8988T (cell line): ENCODE results near the gene PGR.
"Not testable (repeated sequence)": the region's sequence is repeated elsewhere in the genome, so short reads cannot be mapped to it uniquely, and the experiment has no call there.

Experiments
- DNase-seq: peaks from one replicate; pipeline ENCODE4 v3.0.0; 2011

Gene PGR

DNA sequence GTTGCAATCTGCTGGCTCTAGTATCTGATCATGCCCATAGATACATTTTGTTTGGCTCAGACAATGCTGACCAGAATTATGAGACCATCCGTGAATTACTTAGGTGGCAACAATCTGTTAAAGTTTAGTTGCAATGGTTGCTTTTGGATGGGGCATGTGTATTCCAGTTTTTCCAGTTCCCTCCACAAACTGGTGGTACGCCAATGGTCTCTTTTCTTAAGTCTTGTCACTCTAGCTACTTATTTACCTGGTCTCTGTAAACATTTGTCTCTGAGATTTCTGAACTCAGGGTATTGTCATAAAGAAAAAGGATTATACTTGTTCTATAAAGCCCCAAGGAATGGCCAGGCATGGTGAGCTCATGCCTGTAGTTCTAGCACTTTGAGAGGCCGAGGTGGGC, 65.9 kb downstream of the PGR start:
- no peak for DNase-seq

DNA sequence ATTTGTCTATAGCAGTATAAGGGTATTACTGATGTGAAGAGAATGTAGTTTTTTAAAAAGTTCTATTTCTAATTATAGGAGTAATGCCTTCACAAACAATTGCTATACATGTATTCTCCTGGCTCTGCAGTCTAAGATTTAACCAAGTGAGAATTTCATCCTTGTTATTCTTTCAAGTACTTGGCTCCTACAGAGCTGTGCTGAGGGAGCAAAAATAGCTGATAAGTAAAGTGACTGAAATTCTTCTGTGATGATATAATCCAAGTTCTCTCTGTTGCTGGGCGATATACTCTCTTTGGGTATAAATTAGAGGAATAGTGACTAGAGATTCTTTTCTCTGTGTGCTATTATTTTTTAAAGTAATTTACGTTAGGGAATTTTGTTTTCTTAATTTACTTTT, 68.0 kb downstream of the PGR start:
- DNase-seq, result no peak

DNA sequence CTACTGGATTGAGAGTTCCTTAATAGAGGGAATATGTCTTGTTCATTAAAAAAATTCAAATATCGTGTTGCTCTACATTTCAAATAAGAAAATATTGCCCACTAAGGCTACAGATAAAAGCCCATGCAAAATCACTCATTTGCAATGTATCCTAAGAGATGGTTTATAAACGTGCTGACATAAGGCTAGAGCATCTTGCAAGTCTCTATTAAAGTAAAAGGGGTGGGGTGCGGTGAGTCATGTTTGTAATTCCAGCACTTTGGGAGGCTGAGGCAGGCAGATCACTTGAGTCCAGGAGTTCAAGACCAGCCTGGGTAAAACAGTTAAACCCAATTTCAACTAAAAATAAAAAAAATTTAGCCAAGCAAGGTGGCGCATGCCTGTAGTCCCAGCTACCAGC, 70.3 kb downstream of the PGR start:
- no peak for DNase-seq

DNA sequence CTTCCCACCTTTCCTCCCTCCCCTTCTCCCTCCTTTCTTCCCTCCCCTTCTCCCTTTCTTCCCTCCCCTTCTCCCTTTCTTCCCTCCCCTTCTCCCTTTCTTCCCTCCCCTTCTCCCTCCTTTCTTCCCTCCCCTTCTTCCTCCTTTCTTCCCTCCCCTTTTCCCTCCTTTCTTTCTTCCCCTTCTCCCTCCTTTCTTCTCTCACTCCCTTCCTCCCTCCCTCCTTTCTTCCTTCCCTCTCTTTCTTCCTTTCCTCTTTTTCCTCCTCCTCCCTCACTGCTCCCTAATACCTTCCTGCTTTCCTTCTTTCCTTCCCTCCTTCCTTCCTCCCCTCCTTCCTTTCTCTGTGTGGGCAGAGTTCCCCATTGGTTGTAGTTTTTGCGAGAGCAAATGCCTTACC, 76.1 kb downstream of the PGR start:
- DNase-seq, result no peak

DNA sequence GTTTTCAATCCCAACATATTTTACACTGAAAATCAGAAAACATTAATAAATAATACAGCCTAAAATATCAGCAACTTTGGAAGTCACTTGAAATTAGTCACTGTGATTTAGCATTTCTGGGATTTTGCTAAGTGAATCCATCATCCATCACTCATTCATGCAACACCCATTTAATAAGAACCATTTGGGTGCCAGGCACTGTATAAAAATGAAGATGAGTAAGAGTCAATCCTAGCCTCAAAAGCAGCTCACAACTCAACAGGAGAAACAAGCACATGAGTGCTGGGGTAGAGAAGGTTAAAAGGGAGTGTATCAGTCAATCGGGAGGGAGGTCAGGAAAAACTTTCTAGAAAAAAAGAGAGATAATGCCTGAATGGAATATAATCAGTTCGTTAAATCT, 77.9 kb downstream of the PGR start:
- DNase-seq, result no peak

DNA sequence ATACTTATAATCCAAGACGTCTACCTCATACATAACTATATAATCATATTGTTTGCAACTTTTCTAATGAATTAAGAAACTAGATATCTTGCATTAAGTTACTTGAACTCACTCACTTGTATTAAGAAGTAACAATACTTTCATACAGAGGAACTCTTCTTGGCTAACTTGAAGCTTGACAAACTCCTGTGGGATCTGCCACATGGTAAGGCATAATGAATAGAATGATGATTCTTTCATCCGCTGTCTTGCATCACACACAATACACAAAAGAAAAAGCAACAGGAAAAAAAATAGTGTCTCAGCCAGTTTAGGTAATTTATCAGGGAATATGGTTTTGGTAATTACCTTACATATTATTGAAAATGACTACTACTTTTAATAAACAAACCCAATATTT, 79.8 kb downstream of the PGR start:
- DNase-seq, result no peak

DNA sequence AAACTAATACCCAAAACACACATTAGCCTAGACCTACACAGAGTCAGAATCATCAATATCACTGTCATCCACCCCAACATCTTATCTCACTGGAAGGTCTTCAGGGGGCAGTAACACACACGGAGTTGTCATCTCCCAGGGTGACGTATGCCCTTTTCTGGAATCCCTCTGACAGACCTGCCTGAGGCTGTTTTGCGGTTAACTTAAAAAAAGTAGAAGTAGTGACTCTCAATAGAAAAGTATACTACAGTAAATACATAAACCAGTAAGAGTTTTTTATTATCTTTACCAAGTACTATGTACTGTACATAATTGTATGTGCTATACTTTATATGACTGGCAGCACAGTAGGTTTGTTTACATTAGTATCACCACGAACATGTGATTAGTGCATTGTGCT, 80.5 kb downstream of the PGR start:
- no peak for DNase-seq

DNA sequence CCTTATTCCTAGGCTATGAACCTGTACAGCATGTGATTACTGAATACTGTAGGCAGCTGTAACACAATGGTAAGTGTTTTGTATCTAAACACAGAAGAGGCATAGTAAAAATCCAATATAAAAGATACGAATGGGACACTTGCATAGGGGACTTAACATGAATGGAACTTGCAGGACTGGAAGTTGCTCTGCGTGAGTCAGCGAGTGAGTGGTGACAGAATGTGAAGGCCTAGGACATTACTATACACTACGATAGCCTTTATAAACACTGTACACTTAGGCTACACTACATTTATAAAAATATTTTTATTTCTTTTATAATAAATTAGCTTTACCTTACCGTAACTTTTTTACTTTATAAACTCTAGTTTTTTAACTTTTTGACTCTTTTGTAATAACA, 81.1 kb downstream of the PGR start:
- DNase-seq, result no peak

DNA sequence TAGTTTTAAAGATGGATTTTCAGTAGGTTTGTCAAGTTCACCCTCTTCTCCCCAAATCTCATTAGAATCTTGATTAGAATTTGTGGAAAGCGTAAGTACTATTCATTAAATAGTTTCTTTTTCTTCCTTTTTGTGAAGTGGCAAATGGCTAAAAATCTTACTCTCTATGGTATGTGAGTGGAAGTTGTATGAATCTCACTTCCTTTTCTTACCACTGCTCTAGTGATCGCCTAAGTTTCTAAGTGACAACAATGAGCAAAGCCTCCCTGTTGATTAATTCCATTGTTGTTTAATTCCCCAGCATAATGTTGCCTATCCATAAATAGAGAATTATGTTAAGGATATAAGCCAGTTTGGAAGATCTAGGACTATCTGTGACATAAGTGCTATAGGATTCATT, 82.7 kb downstream of the PGR start:
- DNase-seq, result no peak

DNA sequence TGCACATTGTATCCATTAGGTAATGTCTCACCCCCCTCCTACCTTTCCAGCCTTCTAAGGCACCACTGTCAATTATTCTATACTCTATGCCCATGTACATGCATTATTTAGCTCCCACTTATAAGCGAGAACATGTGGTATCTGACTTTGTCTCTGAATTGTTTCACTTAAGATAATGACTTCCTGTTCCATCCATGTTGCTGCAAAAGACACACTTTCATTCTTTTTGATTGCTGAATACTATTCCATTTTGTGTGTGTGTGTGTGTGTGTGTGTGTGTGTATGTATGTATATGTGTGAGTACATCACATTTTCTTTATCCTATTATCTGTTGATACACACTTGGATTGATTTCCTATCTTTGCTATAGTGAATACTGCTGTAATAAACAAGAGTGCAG, 84.2 kb downstream of the PGR start:
- DNase-seq, result no peak

DNA sequence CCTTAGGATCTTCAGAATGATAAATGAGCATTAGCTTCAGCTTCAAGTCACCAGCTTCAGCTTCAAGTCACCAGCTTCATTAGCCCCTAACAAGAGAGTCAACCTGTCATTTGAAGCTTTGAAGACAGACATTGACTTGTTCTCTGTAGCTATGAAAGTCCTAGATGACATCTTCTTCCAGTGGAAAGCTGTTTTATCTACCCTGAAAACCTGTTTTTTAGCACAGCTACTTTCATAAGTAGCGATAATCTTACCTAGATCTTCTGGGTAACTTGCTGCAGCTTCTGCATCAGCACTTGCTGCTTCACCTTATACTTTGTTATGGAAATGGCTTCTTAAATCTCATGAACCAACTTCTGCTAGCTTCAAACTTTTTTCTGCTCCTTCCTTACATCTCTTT, 85.7 kb downstream of the PGR start:
- no peak for DNase-seq

DNA sequence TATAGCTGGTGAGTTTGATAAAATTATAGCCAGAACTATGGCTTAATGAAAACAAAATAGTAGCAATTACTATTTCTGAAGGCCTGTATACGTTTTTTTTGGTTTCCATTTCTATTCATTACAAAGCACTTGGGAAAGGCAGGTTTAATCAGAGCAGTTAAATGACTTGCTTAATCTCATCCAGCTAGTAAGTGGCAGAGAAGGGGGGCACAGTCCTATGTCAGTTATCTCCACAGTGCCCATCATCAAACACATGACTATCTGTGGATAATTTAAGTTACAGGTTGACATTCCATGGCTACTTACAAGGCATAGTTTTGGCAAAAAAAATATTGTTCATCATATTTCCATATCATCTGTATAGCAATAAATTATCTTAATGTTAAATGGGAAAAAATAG, 93.7 kb downstream of the PGR start:
- no peak for DNase-seq

DNA sequence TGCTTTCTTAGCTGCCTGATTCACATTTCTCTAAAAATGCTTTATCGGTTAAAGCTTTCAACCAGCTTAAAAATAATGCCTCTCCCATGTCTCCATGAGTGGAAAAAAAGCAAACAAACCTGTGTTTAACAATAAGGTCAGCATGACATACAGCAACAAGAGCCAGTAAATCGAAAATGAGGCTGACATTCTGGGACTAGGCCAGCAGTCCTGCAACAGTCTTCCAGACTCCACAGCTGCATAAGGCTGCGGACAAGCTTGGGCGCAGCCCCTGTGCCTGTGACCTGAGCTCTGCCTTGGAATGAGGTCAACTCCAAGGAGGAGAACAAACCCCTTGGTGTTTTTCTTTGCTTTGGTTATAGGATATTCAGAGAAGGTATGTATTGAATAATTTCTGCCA, 95.5 kb downstream of the PGR start:
- no peak for DNase-seq

DNA sequence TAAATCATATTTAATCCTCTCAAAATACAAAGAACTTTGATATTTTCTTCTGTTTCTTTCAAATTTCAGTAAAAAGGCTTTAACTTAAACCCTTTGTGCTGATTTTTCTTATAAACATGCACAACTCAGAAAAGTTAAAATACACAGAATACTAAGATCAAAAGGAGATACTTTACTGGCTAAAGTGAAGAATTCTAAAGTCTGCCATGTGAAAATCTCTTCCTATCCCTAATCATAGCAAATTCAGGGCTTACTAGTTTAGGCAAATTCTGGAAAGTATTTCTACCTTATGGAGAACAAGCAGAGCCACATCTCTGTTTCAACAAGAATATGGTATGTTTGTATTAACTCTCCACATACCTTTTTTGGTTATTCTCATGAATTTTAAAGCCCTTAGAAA, 96.6 kb downstream of the PGR start:
- no peak for DNase-seq

DNA sequence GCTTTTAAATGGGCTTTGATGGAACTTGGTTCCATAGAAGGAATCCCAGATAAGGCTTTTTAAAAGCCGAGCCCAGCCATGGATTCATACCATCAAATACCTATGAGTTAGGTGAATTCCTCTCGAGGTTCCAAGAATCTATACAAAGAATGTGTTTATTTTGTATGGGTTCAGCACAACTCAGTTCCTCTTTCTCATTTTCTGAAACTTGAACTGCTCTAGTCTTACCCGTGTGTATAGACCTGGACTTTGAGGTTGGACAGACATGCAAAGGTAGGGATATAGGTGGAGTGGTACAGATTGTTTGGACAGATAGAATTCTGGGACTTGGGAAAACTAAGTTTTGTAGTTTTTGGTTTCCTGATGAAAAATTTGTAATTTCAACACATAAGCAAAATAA, 97.9 kb downstream of the PGR start:
- DNase-seq, result no peak

DNA sequence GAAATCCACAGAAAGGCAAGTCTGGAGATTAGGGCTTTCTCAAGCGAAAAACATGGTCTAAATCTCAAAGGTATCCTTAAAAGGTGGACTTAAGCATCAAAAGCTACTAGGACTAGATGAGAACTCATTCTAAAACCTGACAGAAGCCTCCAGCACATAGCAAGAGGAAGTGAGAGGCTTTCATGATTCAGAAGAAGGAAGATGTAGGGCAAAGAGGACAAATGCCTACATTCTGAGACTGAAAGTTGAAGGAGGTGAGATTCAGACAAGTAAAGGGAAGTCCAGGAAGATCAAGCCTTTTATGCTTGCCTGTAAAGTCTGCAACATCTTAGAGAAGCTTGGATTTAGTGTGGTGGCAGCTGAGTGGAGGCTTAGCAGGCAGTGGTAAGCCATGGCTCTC, 98.9 kb downstream of the PGR start:
- no peak for DNase-seq

DNA sequence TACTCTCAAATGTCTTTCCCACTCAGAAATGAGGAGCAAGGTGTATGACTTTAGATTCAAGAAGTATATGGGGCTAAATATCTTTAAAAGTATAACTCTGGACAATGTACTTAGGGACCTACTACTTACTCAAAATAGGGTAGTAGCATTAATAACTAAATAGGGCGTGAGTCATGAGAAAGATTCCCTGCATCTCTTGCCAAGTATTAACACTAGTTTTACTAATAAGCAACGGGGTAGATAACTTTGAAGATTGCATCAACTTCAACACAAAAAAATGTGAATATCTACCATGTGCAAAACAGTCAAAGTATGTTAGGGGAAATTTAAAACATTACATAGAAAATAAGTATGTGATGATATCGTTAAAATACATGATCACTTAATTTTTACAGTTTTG, 99.6 kb downstream of the PGR start:
- no peak for DNase-seq

DNA sequence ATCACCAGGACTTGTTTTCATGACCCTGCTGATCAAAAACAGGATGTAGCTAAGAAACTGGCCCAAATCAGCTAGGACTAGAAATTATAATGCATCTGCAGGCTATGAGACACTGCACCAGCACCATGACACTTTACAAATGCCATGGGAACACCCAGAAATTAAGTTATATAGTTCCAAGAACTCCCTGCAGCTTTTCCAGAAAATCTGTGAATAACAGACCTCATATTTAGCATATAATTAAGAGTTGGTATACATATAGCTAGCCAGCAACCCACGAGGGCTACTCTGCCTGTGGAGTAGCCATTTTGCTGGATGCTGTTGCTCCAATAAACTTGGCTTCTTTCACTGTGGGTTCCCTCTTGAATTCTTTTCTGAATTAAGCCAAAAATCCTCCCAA, 101.0 kb downstream of the PGR start:
- DNase-seq, result no peak

DNA sequence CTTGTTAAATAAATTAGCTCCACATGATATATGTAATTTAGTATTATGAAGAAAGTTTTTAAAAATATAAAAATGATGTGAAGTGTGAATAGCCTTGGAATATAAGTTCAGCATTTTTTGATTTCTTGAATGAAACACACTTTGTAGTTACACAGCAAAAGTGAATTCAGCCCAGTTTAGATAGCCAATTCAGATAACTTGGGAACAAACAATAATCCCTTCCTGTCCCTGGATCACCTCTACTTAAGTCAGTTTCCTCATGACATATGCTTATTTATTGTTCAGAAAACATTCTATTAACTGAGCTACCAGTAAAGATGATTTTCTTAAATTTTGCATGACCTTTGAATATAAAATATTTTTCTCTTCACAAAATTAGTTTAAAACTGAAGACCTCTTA, 107.4 kb downstream of the PGR start:
- no peak for DNase-seq

DNA sequence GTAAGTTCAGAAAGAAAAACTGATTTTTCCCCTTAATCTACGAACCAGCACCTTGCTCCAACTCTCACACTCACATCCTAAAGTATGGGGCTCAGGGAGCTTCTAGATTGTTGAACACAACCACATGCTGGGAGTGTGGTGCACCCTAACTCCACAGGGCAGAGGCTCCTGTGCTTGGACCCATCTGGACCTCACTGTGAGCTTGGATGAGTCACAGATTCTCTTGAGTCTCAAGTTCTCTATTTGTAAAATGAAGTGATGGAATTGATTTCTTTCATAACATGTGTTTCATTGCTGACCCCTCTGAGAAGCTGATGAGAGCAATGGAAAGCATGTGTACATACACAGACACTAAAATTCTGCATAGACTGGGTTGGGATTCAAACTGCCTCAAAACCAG, 109.7 kb downstream of the PGR start:
- no peak for DNase-seq

DNA sequence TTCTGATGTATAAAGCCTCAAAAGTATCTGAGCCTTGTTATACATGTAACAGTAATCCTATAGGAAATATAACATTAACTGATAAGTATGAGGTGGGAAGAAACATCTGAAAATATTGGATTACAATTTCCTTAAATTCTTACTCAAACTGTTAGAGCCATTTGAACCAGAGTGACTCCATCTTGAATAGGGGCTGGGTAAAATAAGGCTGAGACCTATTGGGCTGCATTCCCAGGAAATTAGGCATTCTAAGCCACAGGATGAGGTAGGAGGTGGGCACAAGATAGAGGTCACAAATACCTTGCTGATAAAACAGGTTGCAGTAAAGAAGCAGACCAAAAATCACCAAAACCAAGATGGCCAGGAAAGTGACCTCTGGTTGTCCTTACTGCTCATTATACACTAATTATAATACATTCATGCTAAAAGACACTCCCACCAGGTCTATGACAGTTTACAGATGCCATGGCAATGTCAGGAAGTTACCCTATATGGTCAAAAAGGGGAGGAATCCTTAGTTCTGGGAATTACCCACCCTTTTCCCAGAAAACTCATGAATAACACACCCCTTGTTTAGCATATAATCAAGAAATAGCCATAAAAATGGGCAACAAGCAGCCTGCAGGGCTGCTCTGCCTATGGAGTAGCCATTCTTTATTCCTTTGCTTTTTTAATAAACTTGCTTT, 114.9 kb downstream of the PGR start:
- DNase-seq, result no peak

DNA sequence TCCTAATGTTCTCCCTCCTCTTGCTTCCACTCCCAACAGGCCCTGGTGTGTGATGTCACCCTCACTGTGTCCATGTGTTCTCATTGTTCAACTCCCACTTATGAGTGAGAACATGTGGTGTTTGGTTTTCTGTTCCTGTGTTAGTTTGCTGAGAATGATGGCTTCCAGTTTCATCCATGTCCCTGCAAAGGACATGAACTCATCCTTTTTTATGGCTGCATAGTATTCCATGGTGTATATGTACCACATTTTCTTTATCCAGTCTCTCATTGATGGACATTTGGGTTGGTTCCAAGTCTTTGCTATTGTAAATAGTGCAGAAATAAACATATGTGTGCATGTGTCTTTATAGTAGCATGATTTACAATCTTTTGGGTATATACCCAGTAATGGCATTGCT, 115.9 kb downstream of the PGR start:
- not testable (repeated sequence) for DNase-seq

DNA sequence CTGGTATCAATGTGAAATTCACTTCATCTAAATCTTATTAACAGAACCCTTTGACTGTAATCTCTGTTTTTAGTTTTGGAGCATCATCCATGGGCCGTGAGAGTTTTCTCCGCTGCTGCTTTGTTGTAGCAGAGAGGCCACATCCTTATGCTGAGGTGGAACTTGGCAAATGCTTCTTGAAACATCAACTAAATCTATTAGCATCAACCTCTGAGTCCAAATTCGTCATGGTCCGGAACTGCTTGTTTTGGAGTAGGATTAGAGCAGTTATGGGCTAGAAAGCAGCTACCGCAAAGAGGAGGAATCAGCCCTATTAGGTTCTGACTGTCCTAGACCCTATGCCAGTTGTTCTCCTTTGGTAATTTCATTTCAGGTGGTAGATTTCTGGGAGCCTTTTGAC, 117.7 kb downstream of the PGR start:
- no peak for DNase-seq

DNA sequence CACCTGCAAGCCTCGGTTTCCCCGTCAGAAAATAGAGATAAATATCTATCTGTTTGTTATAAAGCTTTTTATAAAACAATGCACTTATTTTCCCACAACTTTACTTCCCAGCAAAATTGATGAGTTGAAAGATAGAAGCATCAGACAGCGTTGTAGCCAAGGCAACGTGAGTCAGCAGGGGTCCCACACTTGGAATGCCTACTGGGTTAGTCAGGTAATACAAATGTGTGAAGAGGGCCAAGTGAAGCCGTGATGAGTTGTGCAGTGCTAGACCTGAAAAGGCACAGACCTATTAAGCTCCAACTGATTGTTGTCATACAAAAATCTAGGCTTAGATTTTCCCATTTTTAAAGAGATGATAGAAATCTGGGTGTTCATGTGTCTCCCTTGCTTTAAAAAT, 118.7 kb downstream of the PGR start:
- DNase-seq, result no peak

DNA sequence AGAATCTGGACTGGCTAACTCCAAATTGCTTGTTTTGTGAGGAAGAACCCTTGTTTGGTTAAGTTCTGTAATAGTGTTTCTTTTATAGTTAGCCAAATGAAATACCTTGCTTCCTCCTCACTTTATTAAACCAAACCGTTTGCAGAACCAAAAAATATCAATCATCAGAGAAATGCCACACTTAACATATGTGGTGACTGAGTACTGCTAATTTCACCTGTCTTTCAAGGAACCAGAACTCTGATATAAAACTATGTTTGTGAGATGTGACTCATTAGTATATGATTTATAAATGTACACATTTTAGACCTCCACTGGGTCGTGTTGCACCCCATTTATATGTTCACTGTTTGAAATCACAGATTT, 119.9 kb downstream of the PGR start:
- DNase-seq, result no peak
